VCaP (cell line): Measurements from ENCODE around the gene ZFP62.

Experiments
- H3K27ac ChIP-seq: fragments of 450-650 bp; 2 replicates; pipeline ENCODE4 v1.5.1; 2017
- CTCF ChIP-seq: fragments of 450-650 bp; conservative IDR thresholded peaks from 2 replicates; pipeline ENCODE4 v1.5.1; 2017; ENCODE audit warnings: mild to moderate bottlenecking, moderate library complexity

Gene ZFP62

GRCh38 chr5:180860273-180860886 lies 696 bp downstream of the ZFP62 start:
- peak; percentile 70 for TF ChIP-seq CTCF
- H3K27ac ChIP-seq: peak overlapping the region; percentile 99

- H3K27ac ChIP-seq: peak overlapping the region; percentile 99
- TF ChIP-seq CTCF: no peak
These were observed 2.5 kb downstream of the ZFP62 start for GRCh38 chr5:180858586-180858985.

- TF ChIP-seq CTCF: no peak
- no peak overlapping the region for H3K27ac ChIP-seq
These were observed 7.3 kb downstream of the ZFP62 start for GRCh38 chr5:180853848-180854176.

GRCh38 chr5:180853121-180853847 lies 7.8 kb downstream of the ZFP62 start:
- H3K27ac ChIP-seq: no peak overlapping the region
- no peak for TF ChIP-seq CTCF

- H3K27ac ChIP-seq: no peak overlapping the region
- no peak for TF ChIP-seq CTCF
These were observed 8.6 kb downstream of the ZFP62 start for GRCh38 chr5:180852495-180852894.

GRCh38 chr5:180850434-180851078 lies 10.5 kb downstream of the ZFP62 start:
- H3K27ac ChIP-seq: no peak overlapping the region
- no peak for TF ChIP-seq CTCF

- TF ChIP-seq CTCF: no peak
- no peak overlapping the region for H3K27ac ChIP-seq
These were observed 11.2 kb downstream of the ZFP62 start for GRCh38 chr5:180849827-180850226.
